ENCODE data around the gene TAF6. TPM values are rescaled to one million over a fixed set of nuclear protein-coding genes. Genes with fewer than 3 reads are reported as not detected.

TAF6 gene
- total and polyA plus RNA-seq, 7 donors = 26.8 to 58.4 (median 33.5) TPM

DNA sequence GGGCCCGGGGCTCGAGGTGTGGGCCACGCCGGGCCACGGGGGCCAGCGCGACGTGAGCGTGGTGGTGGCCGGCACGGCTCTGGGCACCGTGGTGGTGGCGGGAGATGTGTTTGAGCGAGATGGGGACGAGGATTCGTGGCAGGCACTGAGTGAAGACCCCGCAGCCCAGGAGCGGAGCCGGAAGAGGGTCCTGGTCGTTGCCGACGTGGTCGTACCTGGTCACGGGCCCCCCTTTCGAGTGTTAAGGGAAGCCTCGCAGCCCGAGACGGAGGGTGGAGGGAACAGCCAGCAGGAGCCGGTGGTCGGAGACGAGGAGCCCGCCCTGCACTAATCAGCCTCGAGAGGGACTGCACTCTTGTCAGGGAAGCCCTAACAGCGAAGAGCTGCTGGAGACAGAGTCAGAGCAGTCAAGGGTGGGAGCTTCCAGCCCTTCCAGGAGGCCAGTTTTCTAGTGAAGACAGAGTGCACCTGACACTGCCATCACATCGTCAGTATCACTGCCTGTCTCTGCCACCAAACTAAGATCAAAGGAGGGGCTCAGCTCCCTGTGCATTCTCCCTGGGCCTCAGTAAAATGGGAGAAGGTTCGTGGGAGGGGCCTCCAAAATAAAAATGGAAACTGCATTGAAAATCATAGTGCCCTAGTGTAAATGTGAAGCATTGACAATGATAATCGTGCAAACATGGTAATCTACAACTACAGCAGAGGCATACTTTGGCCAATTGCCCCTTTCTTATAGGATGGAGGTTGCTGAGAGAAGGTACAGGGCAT lies 8.9 kb upstream of the TAF6 start:
- Histone ChIP-seq H3K4me3 (peak overlapping the region; percentile 92), H3K4me1 (peaks cover 17% of the 10 kb centered on the region), H3K27ac (peak overlapping the region; percentile 91), H3K9me3 (no peaks in the 10 kb centered on the region), H3K36me3 (ENCODE audit: insufficient read depth in 1 of 2, low read depth in 1 of 2) (no peaks in the 10 kb centered on the region), H3K27me3 (ENCODE audit: insufficient read depth in 3 of 3, low read length in 2 of 3) (no peaks in the 10 kb centered on the region)
- TF ChIP-seq, protein P1, sequence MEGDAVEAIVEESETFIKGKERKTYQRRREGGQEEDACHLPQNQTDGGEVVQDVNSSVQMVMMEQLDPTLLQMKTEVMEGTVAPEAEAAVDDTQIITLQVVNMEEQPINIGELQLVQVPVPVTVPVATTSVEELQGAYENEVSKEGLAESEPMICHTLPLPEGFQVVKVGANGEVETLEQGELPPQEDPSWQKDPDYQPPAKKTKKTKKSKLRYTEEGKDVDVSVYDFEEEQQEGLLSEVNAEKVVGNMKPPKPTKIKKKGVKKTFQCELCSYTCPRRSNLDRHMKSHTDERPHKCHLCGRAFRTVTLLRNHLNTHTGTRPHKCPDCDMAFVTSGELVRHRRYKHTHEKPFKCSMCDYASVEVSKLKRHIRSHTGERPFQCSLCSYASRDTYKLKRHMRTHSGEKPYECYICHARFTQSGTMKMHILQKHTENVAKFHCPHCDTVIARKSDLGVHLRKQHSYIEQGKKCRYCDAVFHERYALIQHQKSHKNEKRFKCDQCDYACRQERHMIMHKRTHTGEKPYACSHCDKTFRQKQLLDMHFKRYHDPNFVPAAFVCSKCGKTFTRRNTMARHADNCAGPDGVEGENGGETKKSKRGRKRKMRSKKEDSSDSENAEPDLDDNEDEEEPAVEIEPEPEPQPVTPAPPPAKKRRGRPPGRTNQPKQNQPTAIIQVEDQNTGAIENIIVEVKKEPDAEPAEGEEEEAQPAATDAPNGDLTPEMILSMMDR (IDR thresholded peaks at IDR 0.05) = no peak
- intact Hi-C loops (cut with DNase I) = loop anchor here (5.0 kb wide), 3 partner anchors 36 to 136 kb away; partner anchors contain the start of gene COPS6 (in 1 of the 2)
- ATAC-seq (no peak), DNase-seq (peak; percentile 32 to 61)
- WGBS, 3 donors = 4 to 11% (median 5%) methylated on average over 37 of the region's 37 CpGs

GRCh38 chr7:100126931-100127865 lies 8.0 kb upstream of the TAF6 start, which contains the start of gene MBLAC1:
Gene MBLAC1, plus strand, starts transcription at chr7:100126967. Its CDS starts 429 bp downstream, at chr7:100127396.
- 0 to 1% (median 0%) methylated on average over 59 to 85 of the region's 85 CpGs for WGBS, 3 donors
- peaks cover 17% of the 10 kb centered on the region for H3K4me1 ChIP-seq
- H3K4me3 ChIP-seq = peak within 1 kb of the TSS; percentile 92
- TF ChIP-seq, protein P1 (IDR thresholded peaks at IDR 0.05) = no peak
- ATAC-seq (peak; percentile 94 to 96 (median 95)), DNase-seq (peak; percentile 89 to 93)
- peaks cover 0 to 5% of the 10 kb centered on the region in 2 donors for H3K36me3 ChIP-seq (ENCODE audit: insufficient read depth in 1 of 2, low read depth in 1 of 2)
- H3K27ac ChIP-seq = peak within 1 kb of the TSS; percentile 91
- intact Hi-C loops (cut with DNase I) = loop anchor here (5.0 kb wide), 3 partner anchors 35 to 135 kb away; partner anchors contain the start of gene COPS6 (in 1 of the 2)
- no peaks in the 10 kb centered on the region for H3K9me3 ChIP-seq
- no peaks in the 10 kb centered on the region for H3K27me3 ChIP-seq (ENCODE audit: insufficient read depth in 3 of 3, low read length in 2 of 3)

- DNase-seq = no peak
- H3K36me3 ChIP-seq (ENCODE audit: insufficient read depth in 1 of 2, low read depth in 1 of 2) = peaks cover 0 to 5% of the 10 kb centered on the region in 2 donors
- H3K9me3 ChIP-seq = no peaks in the 10 kb centered on the region
- TF ChIP-seq, protein P1 (IDR thresholded peaks at IDR 0.05) = no peak
- 11% methylated on average over 29 of the region's 29 CpGs for WGBS, 3 donors
- no peaks in the 10 kb centered on the region for H3K27me3 ChIP-seq (ENCODE audit: insufficient read depth in 3 of 3, low read length in 2 of 3)
- peak; percentile 14 to 51 (median 24) for ATAC-seq
- peaks cover 17% of the 10 kb centered on the region for H3K4me1 ChIP-seq
- intact Hi-C loops (cut with DNase I) = loop anchor here (5.0 kb wide), 3 partner anchors 34 to 134 kb away; partner anchors contain the start of gene COPS6 (in 1 of the 2)
- peak overlapping the region; percentile 92 for H3K4me3 ChIP-seq
- peak overlapping the region; percentile 91 for H3K27ac ChIP-seq
Measured at GRCh38 chr7:100126239-100126930, 7.2 kb upstream of the TAF6 start.
